NCI-H446 treated with DMSO at 0.1 percent for 48 hours (cell line): ENCODE results near the gene EPS8.
A peak's percentile ranks its signal among the peaks of the same experiment; 100 is the strongest.

Experiments
- DNase-seq: peaks from one replicate; lab custom pipeline; 2025; lab: John Stamatoyannopoulos, UW

EPS8 gene

DNA sequence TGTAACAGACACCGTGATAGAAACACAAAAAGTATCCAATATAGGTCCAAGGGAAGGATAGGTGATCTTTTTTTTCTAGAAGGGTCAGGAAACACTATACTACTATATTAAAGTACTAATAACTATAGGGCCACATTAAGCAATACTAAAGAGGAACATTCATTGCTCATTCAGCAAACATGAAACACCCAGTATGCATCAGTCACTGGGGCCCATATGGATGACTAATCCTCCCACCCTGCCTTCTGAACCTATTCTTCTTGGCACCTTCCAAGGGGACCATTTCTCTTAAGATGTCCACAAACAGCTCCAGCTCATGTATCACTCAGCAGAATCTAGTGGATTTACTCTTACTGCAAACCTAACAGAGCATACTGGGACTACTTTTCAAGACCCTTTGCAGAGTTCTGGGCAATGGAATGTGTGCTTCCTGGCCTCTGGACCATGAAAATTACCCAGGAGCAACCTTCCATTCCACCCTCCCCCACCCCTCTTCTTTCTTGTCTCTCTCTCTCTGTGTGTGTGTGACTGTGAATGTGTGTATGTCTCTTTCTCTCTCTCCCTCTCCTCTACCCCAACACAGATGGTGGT lies 187.9 kb downstream of the EPS8 start:
- no peak for DNase-seq

DNA sequence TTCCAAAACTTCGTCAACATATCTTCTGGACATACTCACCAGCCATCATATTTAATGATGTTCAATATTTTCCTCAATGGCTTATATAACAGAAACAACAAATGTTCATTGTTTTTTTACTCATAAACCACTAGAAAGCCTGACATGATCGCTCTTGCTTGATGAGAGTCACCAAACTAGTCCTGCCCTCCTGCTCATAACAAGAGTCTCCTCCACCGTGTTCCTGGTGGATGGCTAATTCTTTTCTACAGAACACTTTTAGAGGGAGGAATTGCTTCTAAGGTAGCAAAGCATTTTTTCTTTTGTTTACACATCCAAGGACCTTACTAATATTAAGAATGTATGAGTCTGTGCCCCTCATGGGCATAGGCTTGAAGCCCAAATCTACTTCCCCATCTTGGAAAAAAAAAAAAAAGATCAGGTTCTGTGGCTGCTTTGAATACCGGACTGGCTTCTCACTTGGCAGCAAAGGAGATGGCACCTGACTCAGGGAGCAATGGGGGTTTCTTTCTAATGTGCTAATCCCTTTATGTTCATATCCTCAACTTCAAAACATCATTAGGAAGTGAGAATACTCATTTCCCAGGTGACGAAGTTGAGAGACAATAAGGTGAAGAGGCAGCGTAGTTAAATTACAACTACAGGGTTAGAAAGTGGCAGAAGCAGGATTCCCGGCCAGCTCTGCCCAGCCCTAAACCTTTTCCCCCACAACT lies 188.8 kb downstream of the EPS8 start:
- DNase-seq = no peak

DNA sequence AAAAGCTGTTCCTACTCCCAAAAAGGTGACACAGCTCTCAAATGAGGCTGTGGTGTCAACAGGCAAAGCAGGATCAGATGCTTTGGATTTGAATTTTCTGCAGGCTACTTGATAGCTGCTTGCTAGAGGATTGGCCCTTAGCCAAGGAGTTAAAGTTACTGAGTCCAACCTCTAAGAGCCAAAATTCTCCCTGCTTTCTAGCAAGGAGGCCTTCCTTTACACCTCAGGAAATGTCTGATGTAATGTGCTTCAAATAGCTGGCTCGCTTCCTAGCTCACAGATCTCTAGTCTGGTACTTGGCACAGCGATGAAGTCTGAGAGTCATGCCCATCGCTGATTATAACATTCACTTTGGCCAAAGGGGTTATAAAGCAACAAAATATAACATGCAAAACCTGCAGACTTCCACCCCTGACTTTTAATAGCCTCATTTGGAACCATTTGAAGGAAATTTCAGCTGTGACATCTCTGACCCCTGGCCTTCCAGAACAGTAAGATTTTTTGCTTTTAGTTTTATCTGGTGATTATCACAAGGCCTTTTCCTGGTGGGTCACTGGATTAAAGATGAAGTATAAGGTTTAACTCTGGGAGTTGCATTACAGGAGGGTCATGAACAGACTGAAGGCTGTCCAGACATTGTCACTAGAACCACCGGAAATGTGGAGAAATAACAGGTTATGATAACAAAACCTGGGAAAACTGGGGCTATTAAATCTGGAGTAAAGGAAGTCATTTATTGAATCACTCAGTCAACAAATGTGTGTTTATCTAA lies 189.7 kb downstream of the EPS8 start:
- peak; percentile 78 for DNase-seq

DNA sequence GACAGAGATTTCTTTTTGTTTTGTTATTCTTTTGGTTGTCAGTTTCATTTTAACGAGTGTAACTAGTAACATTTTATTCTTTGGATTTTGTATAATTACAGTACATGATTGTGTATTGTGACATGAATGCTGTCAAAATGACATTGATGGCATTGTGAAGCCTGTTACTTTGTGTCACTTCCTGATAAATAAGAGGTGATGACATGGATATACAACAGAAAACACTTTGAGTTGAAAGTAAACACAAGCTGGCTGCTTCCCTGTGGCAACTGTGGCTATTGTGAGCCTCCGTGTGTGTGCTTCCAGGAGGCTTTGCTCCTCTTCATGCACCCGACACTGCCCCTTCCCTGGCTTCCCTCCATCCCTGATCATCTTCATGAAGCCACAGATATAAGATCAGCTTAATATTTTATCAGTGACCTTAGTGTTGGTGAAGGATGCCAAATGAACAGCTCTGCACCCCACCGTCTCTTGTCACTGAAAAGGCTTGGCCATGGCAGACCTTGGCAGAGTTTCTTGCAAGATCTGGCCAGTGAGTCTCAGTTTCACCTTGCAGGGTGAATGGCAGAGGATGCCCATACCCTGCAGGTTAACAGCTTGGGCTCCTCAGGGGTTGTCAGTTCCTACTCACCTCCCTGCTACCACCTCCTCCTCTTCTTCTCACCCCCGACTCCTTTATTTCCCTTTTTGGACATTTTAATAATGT lies 191.9 kb downstream of the EPS8 start:
- DNase-seq = no peak

DNA sequence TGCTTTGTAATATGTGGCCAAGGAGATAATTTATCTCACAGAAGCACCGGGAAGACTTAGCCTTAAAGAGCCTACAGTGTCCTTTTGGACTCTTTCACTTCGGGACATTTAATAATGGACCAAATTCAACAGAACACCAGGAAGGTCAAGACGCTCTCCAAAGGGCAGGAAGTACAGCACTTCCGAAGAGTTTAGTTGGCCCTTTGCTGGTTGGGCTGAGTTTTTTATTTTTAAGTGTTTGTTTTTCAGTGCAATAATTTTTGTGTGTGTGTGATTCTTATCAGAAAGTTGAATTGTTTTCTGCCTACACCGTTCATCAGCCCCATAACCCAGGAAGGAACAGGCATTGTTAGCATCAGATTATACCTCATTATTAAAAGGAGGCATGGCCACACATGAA lies 193.0 kb downstream of the EPS8 start:
- no peak for DNase-seq

DNA sequence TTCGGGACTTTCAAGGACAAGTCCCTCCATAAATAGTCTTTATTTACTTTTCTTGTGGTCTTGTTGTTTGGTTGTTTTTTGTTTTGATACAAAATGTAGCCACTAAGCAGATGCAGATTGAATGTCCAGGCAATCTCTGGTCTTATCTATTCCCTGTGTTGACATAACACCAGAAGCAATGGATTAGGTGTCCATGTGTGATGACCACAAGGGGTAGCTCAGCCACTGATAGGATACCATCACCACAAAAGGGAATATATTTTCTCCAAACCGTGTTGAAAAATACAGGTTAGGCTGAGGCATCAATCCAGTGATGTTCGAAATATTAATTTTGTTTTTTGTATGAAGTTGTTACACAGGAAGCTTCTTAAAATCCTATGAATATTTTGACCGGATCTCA lies 196.3 kb downstream of the EPS8 start:
- no peak for DNase-seq

DNA sequence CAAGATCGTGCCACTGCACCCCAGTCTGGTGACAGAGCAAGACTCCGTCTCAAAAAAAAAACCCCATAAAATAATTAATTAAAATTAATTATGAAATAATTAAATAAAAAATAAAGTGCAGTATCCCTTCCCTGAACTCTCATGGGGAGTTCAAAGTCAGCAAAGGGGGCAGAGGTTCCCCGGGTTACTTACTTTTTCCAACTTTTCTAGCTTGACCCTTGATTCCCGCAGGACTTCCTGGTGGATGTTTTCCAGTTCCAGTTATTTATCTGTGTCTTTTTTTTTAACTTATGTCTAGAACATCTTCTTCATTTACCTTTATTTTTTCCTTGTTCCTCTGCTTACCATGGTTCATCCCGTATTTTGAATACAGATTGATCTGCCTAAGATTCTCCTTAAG lies 197.4 kb downstream of the EPS8 start:
- no peak for DNase-seq

DNA sequence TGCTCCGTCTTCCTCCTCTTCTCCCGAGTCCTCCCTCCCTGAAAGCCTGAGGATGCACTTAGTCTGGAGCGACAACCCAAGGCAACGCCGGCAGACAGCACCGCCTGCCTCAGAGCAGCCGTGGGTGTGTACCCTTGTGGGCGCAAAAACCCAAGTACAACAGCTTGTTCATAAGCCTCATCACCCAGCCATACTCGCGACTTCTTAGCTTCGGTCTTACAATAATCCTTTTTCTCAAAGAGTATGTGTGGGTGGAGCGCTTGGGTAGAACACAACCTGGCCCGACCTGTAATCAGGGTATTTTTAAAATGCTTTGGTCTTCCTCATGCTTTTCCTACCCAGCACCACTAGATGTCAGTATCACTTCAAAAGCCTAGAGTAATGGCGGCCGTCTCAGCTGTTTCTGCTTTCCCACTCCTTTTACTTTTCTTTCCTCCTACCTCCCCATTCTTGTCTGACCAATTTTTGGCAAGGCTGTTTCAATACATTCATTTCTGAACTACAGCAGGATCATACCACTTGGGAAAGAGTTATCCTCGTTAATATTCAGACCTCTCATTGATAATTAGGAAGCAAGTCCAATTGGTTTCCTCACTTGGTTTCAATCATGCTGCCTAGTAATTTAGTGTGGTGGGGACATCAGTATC lies 198.9 kb downstream of the EPS8 start:
- peak; percentile 44 for DNase-seq

DNA sequence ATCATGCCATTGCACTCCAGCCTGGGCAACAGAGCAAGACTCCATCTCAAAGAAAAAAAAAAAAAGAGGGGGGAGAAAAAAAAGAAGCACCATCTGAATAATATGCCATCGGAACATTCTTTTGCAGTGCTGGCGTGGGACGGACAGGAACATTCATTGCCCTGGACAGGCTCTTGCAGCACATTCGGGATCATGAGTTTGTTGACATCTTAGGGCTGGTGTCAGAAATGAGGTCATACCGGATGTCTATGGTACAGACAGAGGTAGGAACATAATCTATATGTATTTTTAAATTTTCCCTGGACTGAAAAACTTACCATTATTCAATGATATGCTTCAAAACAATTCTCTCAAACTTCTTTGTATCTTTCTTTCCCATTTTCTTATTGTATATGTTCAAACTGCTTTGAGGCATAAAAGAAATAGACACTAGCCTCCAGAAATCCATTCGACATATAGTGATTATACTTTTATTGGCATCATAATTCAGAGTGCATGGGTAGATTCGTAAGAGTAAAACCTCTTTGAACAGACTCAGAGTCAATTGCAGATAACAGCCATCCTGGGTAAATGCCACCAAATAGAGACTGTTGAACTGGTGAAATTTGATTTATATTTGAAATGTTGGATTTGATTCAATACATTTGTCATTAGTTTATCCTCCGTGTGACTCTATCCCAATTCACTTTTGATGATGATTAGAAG lies 199.7 kb downstream of the EPS8 start:
- no peak for DNase-seq

DNA sequence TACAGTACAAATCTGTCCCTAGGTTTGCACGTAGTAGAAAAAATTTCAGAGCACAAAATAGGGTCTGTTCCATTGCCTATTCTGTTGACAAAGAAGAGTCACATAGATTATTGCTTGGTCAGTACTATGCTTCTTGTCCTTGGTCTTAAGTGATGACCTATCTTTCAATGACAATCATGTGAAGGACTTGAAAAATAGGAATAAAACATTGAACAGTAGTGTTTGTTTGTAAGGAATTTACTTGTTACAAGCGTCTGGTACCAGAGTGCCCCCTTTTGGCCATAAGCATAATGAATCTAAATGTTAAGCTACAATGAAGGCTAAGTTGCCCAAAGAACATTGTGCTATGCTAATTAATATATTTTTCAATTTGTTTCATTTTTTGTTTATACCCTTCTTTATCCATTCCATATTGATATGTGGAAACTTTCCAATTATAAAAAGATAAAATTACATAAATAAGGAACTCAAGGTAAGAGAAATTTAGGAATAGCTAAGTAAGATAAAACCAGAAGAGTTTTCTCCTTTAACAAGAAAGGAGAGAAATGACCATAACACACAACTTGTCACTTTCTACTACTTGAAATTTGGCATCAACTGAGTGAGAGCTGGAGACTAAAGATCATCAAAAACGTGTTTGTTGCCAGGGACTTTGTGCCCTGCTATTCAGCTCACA lies 204.7 kb downstream of the EPS8 start:
- peak; percentile 35 for DNase-seq

DNA sequence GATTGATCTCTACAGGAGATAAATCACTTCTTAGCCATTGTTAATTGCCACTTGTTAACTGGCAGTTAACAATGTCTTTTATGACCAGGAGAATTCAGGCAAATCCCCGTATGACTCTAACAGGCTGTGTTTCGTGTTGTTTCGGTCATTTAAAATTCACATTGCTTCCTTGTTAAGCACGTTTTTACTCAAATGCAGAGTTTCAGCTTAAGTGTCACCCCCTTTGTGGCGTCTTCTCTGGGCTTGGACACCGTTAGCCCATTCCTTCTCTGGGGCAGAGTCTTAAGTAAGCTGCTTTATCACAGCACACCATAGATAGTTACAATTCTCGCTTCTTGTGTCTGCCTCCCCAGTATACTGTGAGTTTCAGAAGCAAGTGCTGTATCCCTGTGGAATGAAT lies 205.4 kb downstream of the EPS8 start:
- no peak for DNase-seq

DNA sequence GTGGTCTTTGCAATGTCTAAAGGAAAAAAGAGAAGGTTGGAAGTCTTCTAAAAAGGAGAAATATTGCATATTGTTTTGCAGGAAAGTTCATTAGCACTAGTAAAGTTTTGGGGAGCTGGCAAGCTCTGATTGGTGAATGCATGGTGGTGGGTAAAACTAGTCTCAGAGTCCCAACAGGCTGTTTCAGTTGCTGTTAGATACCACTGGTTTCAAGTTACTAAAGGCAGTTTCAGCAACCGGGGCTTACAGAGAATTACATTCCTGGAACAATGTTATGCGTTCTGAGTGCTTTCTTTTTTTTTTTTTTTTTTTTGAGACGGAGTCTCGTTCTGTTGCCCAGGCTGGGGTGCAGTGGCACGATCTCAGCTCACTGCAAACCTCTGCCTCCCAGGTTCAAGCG lies 208.2 kb downstream of the EPS8 start:
- DNase-seq = no peak

DNA sequence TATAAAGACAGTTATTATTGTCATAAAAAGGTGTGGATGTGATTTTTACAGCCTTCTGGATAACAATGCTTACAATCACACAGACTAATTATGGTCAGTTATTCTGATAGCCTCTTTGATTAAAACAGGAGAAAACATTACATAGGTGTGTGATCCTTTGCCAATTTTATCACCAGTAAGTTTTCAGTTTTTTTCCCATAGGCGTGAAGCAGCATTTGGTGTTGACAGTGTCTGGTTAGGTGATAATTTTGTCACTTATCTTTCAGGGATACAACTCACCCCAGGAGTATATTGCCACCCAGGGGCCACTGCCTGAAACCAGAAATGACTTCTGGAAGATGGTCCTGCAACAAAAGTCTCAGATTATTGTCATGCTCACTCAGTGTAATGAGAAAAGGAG lies 208.8 kb downstream of the EPS8 start:
- no peak for DNase-seq

DNA sequence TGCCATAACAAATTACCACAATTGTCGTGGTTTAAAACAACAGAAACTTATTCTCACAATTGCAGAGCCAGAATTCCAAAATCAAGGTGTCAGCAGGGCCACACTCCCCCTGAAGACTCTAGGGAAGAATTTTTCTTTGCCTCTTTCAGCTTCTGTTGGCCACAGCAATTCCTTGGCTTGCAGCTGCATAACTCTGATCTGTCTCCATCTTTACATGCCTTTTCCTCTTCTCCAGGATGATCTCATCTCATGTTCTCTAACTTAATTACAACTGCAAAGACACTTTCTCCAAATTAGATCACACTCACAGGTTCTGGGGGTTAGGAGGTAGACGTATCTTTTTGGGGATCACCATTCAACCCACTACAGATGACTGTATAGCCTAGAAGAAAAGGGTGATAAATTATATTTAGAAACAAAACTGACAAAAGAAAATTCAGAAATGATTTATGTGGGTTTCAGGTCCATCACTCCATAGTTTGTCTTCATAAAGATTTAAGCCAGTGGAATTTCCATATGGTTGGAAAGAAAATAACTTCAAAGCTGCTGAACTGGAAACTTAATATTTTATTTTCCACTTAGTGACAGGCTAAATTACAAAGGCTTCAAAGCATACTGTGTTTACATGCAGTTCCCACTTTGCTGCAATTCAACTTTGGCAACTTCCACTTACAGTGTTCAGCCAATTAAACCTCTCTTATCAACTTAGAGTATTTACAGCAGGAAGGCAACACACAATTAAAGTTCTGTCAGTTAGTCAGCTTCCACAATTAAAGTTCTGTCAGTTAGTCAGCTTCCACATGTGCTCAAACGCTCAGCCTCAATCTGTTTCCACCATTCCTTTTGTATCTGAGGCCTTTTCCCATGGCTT lies 213.3 kb downstream of the EPS8 start:
- no peak for DNase-seq

DNA sequence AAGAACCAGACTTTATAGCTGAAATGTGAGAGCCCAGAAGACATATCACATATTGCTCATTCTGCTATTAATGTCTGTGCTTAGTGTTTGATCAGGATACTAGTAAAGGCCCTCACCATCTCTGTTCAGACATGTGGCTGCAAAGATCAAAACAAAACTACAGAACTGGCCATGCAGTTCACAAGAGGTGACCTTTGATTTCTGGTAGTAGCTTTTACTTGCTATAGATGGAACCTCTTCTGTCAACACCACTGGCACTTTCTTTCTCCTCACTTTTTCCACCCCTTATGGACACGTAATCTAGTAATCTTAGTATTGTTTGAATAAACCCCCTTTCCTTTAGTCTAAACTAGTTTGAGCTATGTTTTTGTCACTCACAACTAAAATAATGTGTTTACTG lies 214.8 kb downstream of the EPS8 start:
- no peak for DNase-seq
